Transverse colon (tissue), 4 donors: ENCODE measurements around the gene SORL1-AS1.

Experiments used
- DNase-seq: peaks from one replicate; pipeline ENCODE4 v3.0.0-alpha.2; 2019
- H3K27ac ChIP-seq, 4 donors: fragments of 200-600 bp; sonication (generic); 2 replicates each; pipeline ENCODE4 v1.5.1; 2016 to 2018; ENCODE audit warnings: inconsistent platforms in 4 of 4
- H3K27me3 ChIP-seq: fragments of 200-600 bp; sonication (generic); 2 replicates; pipeline ENCODE4 v1.5.1; 2017; ENCODE audit warnings: inconsistent platforms
- H3K36me3 ChIP-seq, 4 donors: fragments of 200-600 bp; sonication (generic); 2 replicates each; pipeline ENCODE4 v1.5.1; 2017 to 2019; ENCODE audit warnings: inconsistent platforms in 4 of 4
- H3K4me1 ChIP-seq, 4 donors: fragments of 200-600 bp; sonication (generic); 2 replicates each; pipeline ENCODE4 v1.5.1; 2017 to 2020; ENCODE audit warnings: inconsistent platforms in 4 of 4
- H3K4me3 ChIP-seq, 4 donors: fragments of 200-600 bp; sonication (generic); 1 replicate in 1 of 4; 2 replicates in 3 of 4; pipeline versions ENCODE4 v1.5.1 to v1.6.1; 2017 to 2019; ENCODE audit warnings: inconsistent platforms in 4 of 4
- H3K9me3 ChIP-seq, 2 donors: fragments of 200-600 bp; sonication (generic); 2 replicates each; pipeline ENCODE4 v1.5.1; 2017 to 2019; ENCODE audit warnings: inconsistent platforms in 2 of 2
- EP300 ChIP-seq: sonication (generic); formaldehyde crosslinking; IDR thresholded peaks from one replicate; pipeline ENCODE4 v1.6.1; 2017; ENCODE audit warnings: antibody characterized with exemption, low read depth
- POLR2A ChIP-seq: fragments of 450-650 bp; IDR thresholded peaks from one replicate; pipeline ENCODE4 v1.6.1; 2016; ENCODE audit warnings: antibody characterized with exemption, mild to moderate bottlenecking, moderate library complexity
- POLR2AphosphoS5 ChIP-seq, 3 donors: sonication (generic); formaldehyde crosslinking; IDR thresholded peaks; one replicate each; pipeline ENCODE4 v1.6.1; 2016; ENCODE audit warnings: antibody characterized with exemption in 3 of 3
- WGBS, 2 donors: methylation state at CpG; one replicate each; pipeline ENCODE4 v1.1.5; 2018; ENCODE audit warnings: low coverage in 1 of 2; 5-methylcytosine and 5-hydroxymethylcytosine counted together
- in situ Hi-C, 4 donors: fragments of 200-750 bp; cut with MboI; loops; one replicate each; pipeline versions ENCODE4 v1.15.0 to v1.15.1; 2017; ENCODE audit warnings: low sequenced_read_pairs in 3 of 4, low pct_ligation_motif_present in 1 of 4, low pct_unique_long_range_greater_than_20kb in 1 of 4
- intact Hi-C: fragments of 100-400 bp; cut with DNase I; formaldehyde crosslinking; loops from one replicate; pipeline ENCODE4 v1.15.1; 2023; ENCODE audit warnings: low total_unique reads
- TF ChIP-seq, protein P1 (sequence below), 5 experiments: fragments of 200-600 bp in 3 of 5; fragments of 450-650 bp in 2 of 5; sonication (generic) in 3 of 5; IDR thresholded peaks; 1 replicate in 2 of 5; 2 replicates in 3 of 5; pipeline ENCODE4 v1.5.1; 2016 to 2017; ENCODE audit warnings: antibody characterized with exemption in 5 of 5, inconsistent platforms in 3 of 5, mild to moderate bottlenecking in 2 of 5, moderate library complexity in 1 of 5

Gene SORL1-AS1

DNA sequence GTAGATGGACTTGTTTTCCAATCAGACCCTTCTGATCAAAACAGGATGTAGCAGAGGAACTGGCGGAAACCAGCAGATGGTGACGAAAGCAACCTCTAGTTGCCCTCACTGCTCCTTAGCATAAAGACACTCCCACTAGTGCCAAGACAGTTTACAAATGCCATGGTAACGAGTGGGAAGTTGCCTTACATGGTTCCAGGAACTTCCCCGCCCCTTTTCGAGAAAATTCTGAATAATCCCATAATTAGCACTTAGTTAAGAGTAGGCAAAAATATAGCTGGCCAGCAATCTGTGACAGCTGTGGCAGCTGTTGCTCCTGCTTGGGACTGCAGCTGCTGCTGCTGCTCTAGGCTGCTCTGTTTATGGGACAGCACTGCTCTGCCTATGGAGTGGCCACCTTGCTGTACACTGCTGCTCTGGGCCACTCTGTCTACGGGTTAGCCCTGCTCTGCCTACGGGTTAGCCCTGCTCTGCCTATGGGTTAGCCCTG is 34.1 kb downstream of the SORL1-AS1 start:
- 86 to 100% methylated on average over 2 to 7 of the region's 7 CpGs for WGBS, 2 donors
- intact Hi-C loops (no loop called here), in situ Hi-C loops (no loop called here)
- H3K9me3 ChIP-seq: no peaks in the 10 kb centered on the region
- DNase-seq: peak; percentile 36
- peak overlapping the region in 1 of 4 donors; percentile 81 for H3K27ac ChIP-seq
- TF ChIP-seq POLR2AphosphoS5 (IDR thresholded peaks at IDR 0.05) (peak in 1 of 3 donors; percentile 4), EP300 (no peak)
- H3K27me3 ChIP-seq: no peaks in the 10 kb centered on the region
- no peak overlapping the region for H3K4me3 ChIP-seq
- H3K36me3 ChIP-seq: no peaks in the 10 kb centered on the region
- H3K4me1 ChIP-seq: peaks cover 13 to 43% (median 22%) of the 10 kb centered on the region in 4 donors

DNA sequence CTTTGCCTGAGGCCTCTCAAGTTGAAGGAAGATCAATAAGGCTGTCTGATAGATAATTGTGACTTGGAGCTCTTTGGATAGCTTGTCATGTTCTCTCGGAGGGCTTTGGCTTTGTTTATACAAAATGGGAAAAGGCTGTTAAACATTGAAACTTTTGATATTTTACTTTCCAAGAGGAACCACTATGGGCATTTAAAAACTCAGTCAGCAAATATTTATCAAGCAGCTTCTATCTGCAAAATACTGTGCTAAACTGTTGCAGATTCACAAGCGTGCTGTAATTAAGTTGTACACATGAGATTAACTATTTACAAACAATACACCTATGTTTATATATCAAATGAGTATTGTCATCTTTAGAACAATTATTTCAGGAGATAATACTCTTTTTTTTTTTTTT is 35.2 kb downstream of the SORL1-AS1 start:
- in situ Hi-C loops (no loop called here), intact Hi-C loops (loop anchor here (2.0 kb wide), 1 partner anchor 31 kb away; no protein-coding TSS in a partner anchor)
- no peaks in the 10 kb centered on the region for H3K9me3 ChIP-seq
- WGBS, 2 donors: 35 to 38% methylated on average over 1 to 2 of the region's 2 CpGs
- H3K4me3 ChIP-seq: no peak overlapping the region
- H3K4me1 ChIP-seq: peaks cover 13 to 43% (median 22%) of the 10 kb centered on the region in 4 donors
- TF ChIP-seq, protein P1, sequence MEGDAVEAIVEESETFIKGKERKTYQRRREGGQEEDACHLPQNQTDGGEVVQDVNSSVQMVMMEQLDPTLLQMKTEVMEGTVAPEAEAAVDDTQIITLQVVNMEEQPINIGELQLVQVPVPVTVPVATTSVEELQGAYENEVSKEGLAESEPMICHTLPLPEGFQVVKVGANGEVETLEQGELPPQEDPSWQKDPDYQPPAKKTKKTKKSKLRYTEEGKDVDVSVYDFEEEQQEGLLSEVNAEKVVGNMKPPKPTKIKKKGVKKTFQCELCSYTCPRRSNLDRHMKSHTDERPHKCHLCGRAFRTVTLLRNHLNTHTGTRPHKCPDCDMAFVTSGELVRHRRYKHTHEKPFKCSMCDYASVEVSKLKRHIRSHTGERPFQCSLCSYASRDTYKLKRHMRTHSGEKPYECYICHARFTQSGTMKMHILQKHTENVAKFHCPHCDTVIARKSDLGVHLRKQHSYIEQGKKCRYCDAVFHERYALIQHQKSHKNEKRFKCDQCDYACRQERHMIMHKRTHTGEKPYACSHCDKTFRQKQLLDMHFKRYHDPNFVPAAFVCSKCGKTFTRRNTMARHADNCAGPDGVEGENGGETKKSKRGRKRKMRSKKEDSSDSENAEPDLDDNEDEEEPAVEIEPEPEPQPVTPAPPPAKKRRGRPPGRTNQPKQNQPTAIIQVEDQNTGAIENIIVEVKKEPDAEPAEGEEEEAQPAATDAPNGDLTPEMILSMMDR (IDR thresholded peaks at IDR 0.05): no peak
- TF ChIP-seq POLR2AphosphoS5 (IDR thresholded peaks at IDR 0.05) (no peak), POLR2A (peak; percentile 17)
- DNase-seq: no peak
- H3K36me3 ChIP-seq: no peaks in the 10 kb centered on the region
- H3K27me3 ChIP-seq: no peaks in the 10 kb centered on the region
- H3K27ac ChIP-seq: peak overlapping the region; percentile 59 to 88 (median 72)

DNA sequence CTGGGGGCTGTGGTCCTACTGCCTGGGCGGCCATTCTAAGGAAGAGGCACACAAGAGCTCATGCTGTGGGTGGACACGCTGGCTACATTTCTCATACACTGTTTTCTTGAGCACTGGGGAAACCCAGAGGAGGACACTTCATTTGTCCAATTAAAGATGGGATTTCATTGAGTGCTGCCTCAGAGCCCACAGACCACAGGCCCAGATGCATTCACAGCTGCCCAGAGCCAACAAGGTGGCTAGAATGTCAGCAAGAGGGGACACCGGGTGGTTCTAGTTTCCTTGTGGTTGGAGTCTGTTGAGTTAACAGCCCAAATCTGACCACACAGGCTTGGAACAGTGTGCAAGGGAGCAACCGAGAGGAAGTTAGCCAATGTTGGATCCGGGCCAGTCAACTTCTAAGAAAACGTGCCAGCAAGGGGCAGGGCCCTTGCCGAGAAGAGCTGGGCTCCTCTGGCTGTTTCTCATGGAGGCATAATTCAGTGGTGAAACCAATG is 35.7 kb downstream of the SORL1-AS1 start:
- TF ChIP-seq EP300 (no peak), POLR2A (no peak), POLR2AphosphoS5 (IDR thresholded peaks at IDR 0.05) (peak; percentile 32 to 67 (median 41))
- H3K27ac ChIP-seq: peak overlapping the region; percentile 59 to 88 (median 72)
- intact Hi-C loops (loop anchor here (2.0 kb wide), 1 partner anchor 30 kb away; no protein-coding TSS in a partner anchor), in situ Hi-C loops (no loop called here)
- peaks cover 13 to 43% (median 22%) of the 10 kb centered on the region in 4 donors for H3K4me1 ChIP-seq
- H3K36me3 ChIP-seq: no peaks in the 10 kb centered on the region
- H3K27me3 ChIP-seq: no peaks in the 10 kb centered on the region
- H3K9me3 ChIP-seq: no peaks in the 10 kb centered on the region
- peak; percentile 88 for DNase-seq
- H3K4me3 ChIP-seq: no peak overlapping the region
- WGBS, 2 donors: 15% methylated on average over 7 of the region's 7 CpGs; no CpG with 5 or more reads in 1 of the 2 donors

DNA sequence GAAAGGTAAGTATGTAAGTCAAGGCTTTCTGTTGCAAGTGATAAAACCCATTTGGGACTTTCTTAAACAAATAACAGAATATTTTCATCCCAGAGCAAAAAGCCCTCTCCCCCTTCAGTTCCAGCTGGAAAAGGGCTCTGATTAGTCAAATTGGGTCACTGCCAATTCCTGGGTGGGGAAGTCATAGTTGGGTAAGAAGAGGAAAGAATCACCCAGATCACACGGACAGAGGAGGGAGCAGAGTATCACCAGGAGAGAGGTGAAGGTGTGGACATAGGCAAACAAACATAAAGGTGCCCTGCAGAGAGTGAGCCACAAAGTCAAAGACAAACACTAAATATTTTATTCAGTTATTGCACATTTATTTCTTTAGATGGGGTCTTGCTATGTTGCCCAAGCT is 36.9 kb downstream of the SORL1-AS1 start:
- intact Hi-C loops (loop anchor here (2.0 kb wide), 1 partner anchor 29 kb away; no protein-coding TSS in a partner anchor), in situ Hi-C loops (no loop called here)
- no peaks in the 10 kb centered on the region for H3K9me3 ChIP-seq
- peak; percentile 45 for DNase-seq
- H3K4me1 ChIP-seq: peaks cover 13 to 43% (median 22%) of the 10 kb centered on the region in 4 donors
- peak overlapping the region in 3 of 4 donors; percentile 62 to 88 (median 81) for H3K27ac ChIP-seq
- 9 to 17% methylated on average over 1 of the region's 1 CpG for WGBS, 2 donors
- no peak for TF ChIP-seq EP300
- H3K4me3 ChIP-seq: no peak overlapping the region
- no peaks in the 10 kb centered on the region for H3K27me3 ChIP-seq
- no peaks in the 10 kb centered on the region for H3K36me3 ChIP-seq

DNA sequence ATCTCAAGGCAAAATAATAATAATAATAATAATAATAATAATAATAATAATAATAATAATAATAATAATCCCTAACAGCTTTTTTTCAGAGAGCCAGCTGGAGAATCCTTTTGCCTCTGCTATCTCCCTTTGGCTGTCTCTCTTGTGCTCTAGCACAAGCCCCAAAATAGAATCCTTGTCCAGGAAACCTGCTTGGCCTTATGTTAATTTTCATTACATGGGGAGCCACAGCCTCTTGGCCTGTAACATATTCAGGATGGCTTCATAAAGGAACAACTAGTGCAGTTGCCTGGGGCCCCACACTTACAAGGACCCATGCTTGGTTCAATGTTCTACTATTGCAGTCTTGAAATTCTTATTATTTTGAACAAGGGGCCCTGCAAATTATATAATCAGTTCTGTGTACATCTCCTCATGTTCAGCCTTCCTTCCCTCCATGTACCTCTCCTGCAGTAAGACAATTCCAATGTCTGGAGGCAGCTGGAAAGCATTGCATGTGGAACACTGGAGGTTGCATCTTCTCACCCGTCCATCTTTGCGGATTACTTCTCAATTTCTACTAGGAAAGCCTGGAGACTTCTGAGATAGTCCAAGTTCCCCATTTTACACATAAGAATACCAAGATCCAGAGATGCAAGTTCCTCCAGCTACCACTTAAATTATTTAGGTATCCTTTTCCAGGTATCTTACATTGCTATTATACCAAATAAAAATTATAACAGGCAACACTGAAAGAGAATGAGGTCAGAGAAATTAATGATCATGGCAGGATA is 38.4 kb downstream of the SORL1-AS1 start:
- intact Hi-C loops: no loop called here
- peaks cover 13 to 43% (median 22%) of the 10 kb centered on the region in 4 donors for H3K4me1 ChIP-seq

More for the DNA sequence above, 38.4 kb downstream of the SORL1-AS1 start:
- in situ Hi-C loops: no loop called here
- Histone ChIP-seq H3K27me3 (no peaks in the 10 kb centered on the region), H3K9me3 (no peaks in the 10 kb centered on the region), H3K27ac (no peak overlapping the region), H3K4me3 (no peak overlapping the region), H3K36me3 (no peaks in the 10 kb centered on the region)
- no peak for TF ChIP-seq POLR2AphosphoS5 (IDR thresholded peaks at IDR 0.05)
- no peak for TF ChIP-seq EP300
- TF ChIP-seq POLR2A: no peak
- TF ChIP-seq, protein P1 (IDR thresholded peaks at IDR 0.05): no peak
- 95% methylated on average over 2 of the region's 2 CpGs; no CpG with 5 or more reads in 1 of the 2 donors for WGBS, 2 donors
- no peak for DNase-seq
